OCI-LY3 (cell line): ENCODE measurements around the gene MTOR.

Experiments used
- EZH2phosphoT487 ChIP-seq: fragments of 200-600 bp; shearing (Covaris generic); IDR thresholded peaks from 2 replicates; pipeline ENCODE4 v1.6.1; 2018; ENCODE audit warnings: antibody characterized with exemption, mixed run types, low read depth
- TF ChIP-seq, protein P1 (sequence below): fragments of 200-600, 300-600 bp; sonication (generic); IDR thresholded peaks from 2 replicates; pipeline ENCODE4 v1.5.1; 2014; ENCODE audit warnings: antibody characterized with exemption, low read length, low read depth

DNA sequence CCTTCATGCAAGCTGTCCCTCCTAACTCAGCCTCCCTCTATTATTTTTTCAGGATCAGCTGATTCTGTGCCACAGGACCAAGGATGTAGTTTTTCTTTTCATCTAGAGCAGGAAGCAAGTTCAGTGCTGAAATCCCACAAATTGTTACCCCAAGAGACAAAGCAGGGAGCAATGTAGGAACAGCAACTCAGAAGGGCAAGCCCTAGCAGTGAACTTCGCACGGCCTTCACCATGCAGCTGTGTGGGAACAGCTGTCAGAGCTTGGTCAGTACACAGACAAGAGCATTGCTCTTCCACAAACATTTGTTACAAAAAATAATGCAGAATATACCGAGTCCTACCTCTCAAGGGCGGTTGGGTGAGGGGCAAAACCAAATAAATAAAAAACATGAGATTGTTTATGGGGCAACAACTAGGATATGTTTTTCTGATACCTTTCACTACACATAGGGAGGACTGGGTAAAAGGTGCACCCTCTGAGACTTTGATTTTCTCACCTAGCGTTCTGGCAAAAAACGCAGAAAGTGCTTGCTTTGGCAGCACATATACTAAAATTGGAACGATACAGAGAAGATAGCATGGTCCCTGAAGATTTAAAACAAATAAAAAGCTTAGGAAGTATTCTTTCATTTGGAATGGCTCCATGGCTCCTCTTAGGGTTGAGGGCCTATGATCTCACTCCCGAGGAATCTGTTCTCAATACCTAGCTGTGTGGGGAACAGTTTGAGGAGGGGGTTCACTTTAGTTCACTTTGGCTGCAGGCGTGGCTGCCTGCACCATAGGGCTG, 110.3 kb downstream of the MTOR start:
- TF ChIP-seq, protein P1, sequence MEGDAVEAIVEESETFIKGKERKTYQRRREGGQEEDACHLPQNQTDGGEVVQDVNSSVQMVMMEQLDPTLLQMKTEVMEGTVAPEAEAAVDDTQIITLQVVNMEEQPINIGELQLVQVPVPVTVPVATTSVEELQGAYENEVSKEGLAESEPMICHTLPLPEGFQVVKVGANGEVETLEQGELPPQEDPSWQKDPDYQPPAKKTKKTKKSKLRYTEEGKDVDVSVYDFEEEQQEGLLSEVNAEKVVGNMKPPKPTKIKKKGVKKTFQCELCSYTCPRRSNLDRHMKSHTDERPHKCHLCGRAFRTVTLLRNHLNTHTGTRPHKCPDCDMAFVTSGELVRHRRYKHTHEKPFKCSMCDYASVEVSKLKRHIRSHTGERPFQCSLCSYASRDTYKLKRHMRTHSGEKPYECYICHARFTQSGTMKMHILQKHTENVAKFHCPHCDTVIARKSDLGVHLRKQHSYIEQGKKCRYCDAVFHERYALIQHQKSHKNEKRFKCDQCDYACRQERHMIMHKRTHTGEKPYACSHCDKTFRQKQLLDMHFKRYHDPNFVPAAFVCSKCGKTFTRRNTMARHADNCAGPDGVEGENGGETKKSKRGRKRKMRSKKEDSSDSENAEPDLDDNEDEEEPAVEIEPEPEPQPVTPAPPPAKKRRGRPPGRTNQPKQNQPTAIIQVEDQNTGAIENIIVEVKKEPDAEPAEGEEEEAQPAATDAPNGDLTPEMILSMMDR, result no peak
- no peak for TF ChIP-seq EZH2phosphoT487
